OCI-LY1 (cell line): ENCODE measurements around the gene PLAA.

ENCODE experiments used
- H2AFZ ChIP-seq: fragments of 200-600 bp; sonication (generic), shearing (Covaris generic); 2 replicates; pipeline ENCODE4 v1.6.0; 2014; ENCODE audit warnings: antibody characterized with exemption, mild to moderate bottlenecking, low read length
- H3F3A ChIP-seq: fragments of 200-600 bp; sonication (generic), shearing (Covaris generic); 2 replicates; pipeline ENCODE4 v1.6.0; 2014; ENCODE audit warnings: mild to moderate bottlenecking, antibody characterized with exemption, low read length, moderate library complexity; ENCODE audit not compliant: insufficient read depth
- H3K27ac ChIP-seq: fragments of 200-600 bp; sonication (generic); 2 replicates; pipeline ENCODE4 v1.5.1; 2014; ENCODE audit warnings: low read length, mixed run types, mild to moderate bottlenecking, low read depth; ENCODE audit not compliant: poor library complexity, severe bottlenecking
- H3K27me3 ChIP-seq: fragments of 200-600 bp; sonication (generic); 2 replicates; pipeline ENCODE4 v1.6.0; 2014; ENCODE audit warnings: antibody characterized with exemption, mild to moderate bottlenecking, low read length, moderate library complexity; ENCODE audit not compliant: insufficient read depth
- H3K36me3 ChIP-seq: fragments of 200-600 bp; sonication (generic); 2 replicates; pipeline ENCODE4 v1.6.1; 2014; ENCODE audit warnings: mild to moderate bottlenecking, antibody characterized with exemption, low read length, moderate library complexity, mixed read lengths; ENCODE audit not compliant: insufficient read depth
- H3K4me1 ChIP-seq: fragments of 200-600 bp; sonication (generic); 2 replicates; pipeline ENCODE4 v1.5.1; 2014; ENCODE audit warnings: mild to moderate bottlenecking, low read length, moderate library complexity; ENCODE audit not compliant: insufficient read depth, severe bottlenecking
- H3K4me2 ChIP-seq: fragments of 200-600 bp; sonication (generic), shearing (Covaris generic); 2 replicates; pipeline ENCODE4 v1.6.1; 2014; ENCODE audit warnings: low read length
- H3K4me3 ChIP-seq: fragments of 200-600 bp; sonication (generic); 2 replicates; pipeline ENCODE4 v1.5.1; 2014; ENCODE audit warnings: low read length, low read depth, mild to moderate bottlenecking, mixed read lengths; ENCODE audit not compliant: poor library complexity, severe bottlenecking
- H3K79me2 ChIP-seq: fragments of 200-600 bp; shearing (Covaris generic); 2 replicates; pipeline ENCODE4 v1.6.1; 2016; ENCODE audit warnings: mixed run types, low read length, mixed read lengths; ENCODE audit not compliant: insufficient read depth
- H3K9ac ChIP-seq: fragments of 200-600 bp; sonication (generic), shearing (Covaris generic); 2 replicates; pipeline ENCODE4 v1.6.1; 2014; ENCODE audit warnings: mild to moderate bottlenecking, low read length, mixed read lengths
- H3K9me2 ChIP-seq: fragments of 200-600 bp; sonication (generic), shearing (Covaris generic); 2 replicates; pipeline ENCODE4 v1.6.1; 2014; ENCODE audit warnings: low read depth, mild to moderate bottlenecking, low read length, mixed read lengths
- H3K9me3 ChIP-seq: fragments of 200-600 bp; shearing (Covaris generic); 2 replicates; pipeline ENCODE4 v1.6.1; 2014; ENCODE audit warnings: low read length, mixed read lengths
- H4K20me1 ChIP-seq: fragments of 200-600 bp; sonication (generic), shearing (Covaris generic); 2 replicates; pipeline ENCODE4 v1.6.0; 2016; ENCODE audit warnings: mild to moderate bottlenecking, low read length; ENCODE audit not compliant: insufficient read depth
- EZH2 ChIP-seq: fragments of 200-600 bp; sonication (generic), shearing (Covaris generic); IDR thresholded peaks from 2 replicates; pipeline ENCODE4 v1.8.0; 2017; ENCODE audit warnings: borderline replicate concordance, mixed run types, mild to moderate bottlenecking, antibody characterized with exemption, low read length, moderate library complexity, mixed read lengths
- TF ChIP-seq, protein P1 (sequence below): fragments of 200-600 bp; sonication (generic), shearing (Covaris generic); IDR thresholded peaks from 2 replicates; pipeline ENCODE4 v1.5.1; 2017; ENCODE audit warnings: mild to moderate bottlenecking, antibody characterized with exemption, low read length, moderate library complexity, mixed read lengths

PLAA gene

DNA sequence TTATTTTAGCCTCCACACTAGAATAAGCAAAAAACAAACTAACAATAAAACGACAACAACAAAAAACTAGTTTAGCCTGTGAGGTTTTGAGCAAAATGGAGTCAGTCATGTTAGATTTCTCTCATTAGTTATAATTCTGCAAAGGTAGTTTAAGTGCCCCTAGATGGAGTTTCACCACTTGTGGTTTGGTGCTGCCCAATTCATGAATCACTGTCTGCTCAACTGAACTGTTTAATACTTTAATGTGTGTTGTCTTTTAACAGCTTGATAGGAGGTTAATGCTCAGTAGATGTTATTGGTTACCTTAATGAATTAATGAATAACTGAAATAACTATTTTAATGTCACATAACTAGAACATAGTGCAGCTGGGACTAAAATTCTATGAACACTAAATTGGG, 3.5 kb upstream of the PLAA start:
- no peaks in the 10 kb centered on the region for H3K36me3 ChIP-seq
- H4K20me1 ChIP-seq, result no peaks in the 10 kb centered on the region
- no peak overlapping the region for H2AFZ ChIP-seq
- no peak overlapping the region for H3K9ac ChIP-seq
- H3K27ac ChIP-seq, result no peak overlapping the region
- no peak overlapping the region for H3K4me3 ChIP-seq
- H3K27me3 ChIP-seq, result no peaks in the 10 kb centered on the region
- TF ChIP-seq, protein P1, sequence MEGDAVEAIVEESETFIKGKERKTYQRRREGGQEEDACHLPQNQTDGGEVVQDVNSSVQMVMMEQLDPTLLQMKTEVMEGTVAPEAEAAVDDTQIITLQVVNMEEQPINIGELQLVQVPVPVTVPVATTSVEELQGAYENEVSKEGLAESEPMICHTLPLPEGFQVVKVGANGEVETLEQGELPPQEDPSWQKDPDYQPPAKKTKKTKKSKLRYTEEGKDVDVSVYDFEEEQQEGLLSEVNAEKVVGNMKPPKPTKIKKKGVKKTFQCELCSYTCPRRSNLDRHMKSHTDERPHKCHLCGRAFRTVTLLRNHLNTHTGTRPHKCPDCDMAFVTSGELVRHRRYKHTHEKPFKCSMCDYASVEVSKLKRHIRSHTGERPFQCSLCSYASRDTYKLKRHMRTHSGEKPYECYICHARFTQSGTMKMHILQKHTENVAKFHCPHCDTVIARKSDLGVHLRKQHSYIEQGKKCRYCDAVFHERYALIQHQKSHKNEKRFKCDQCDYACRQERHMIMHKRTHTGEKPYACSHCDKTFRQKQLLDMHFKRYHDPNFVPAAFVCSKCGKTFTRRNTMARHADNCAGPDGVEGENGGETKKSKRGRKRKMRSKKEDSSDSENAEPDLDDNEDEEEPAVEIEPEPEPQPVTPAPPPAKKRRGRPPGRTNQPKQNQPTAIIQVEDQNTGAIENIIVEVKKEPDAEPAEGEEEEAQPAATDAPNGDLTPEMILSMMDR, result no peak
- no peak for TF ChIP-seq EZH2
- H3K79me2 ChIP-seq, result peaks cover 14% of the 10 kb centered on the region
- H3K4me2 ChIP-seq, result no peak overlapping the region
- no peaks in the 10 kb centered on the region for H3K9me2 ChIP-seq
- no peaks in the 10 kb centered on the region for H3F3A ChIP-seq
- H3K9me3 ChIP-seq, result no peaks in the 10 kb centered on the region
- peaks cover 29% of the 10 kb centered on the region for H3K4me1 ChIP-seq

DNA sequence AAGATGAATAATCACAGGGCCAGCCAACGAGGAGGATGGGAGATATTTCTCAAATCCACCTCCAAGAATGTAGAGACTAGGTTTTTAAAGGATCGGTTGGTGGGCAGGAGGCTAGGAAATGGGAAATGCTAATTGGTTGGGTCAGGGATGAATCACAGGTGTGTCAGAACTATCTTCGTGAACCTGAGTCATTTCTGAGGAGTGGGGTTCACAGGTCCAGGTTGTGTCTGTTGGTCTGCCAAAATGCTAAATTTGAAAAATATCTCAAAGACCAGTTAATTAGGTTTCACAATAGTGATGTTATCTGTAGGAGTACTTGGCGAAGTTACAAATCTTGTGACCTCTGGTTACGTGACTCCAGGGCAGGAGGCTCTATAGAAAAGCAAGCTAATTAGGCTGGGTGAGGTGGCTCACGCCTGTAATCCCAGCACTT, 2.6 kb upstream of the PLAA start:
- no peak overlapping the region for H3K27ac ChIP-seq
- peaks cover 23% of the 10 kb centered on the region for H3K79me2 ChIP-seq
- no peak overlapping the region for H3K4me3 ChIP-seq
- H3K9ac ChIP-seq, result no peak overlapping the region
- no peaks in the 10 kb centered on the region for H3K27me3 ChIP-seq
- H3K4me2 ChIP-seq, result no peak overlapping the region
- no peaks in the 10 kb centered on the region for H3K9me3 ChIP-seq
- H4K20me1 ChIP-seq, result no peaks in the 10 kb centered on the region
- no peaks in the 10 kb centered on the region for H3F3A ChIP-seq
- peaks cover 29% of the 10 kb centered on the region for H3K4me1 ChIP-seq
- no peak overlapping the region for H2AFZ ChIP-seq
- H3K9me2 ChIP-seq, result no peaks in the 10 kb centered on the region
- TF ChIP-seq, protein P1, result no peak
- TF ChIP-seq EZH2, result no peak
- no peaks in the 10 kb centered on the region for H3K36me3 ChIP-seq

DNA sequence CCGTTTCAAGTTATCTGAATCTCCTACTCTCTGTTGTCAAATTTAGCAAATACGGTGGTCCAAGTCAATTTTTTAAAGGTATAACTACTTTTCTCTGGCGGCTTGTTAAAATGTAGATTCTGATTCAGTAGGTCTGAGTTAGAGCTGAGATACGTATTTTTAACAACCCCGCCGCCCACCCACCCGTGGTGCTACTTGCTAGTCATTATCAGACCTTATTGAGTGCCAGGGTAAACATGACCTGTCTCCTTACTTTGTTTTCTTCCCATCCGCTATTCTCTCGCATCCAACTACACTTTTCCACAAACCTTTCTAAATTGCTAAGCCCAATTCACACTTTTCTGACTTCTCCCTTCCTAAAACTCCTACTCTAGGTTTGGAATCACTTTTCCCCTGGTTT, 694 bp upstream of the PLAA start:
- Histone ChIP-seq H3K27ac (peak overlapping the region; percentile 71), H3K4me3 (peak overlapping the region; percentile 91), H3F3A (no peaks in the 10 kb centered on the region), H3K27me3 (no peaks in the 10 kb centered on the region), H4K20me1 (no peaks in the 10 kb centered on the region), H2AFZ (no peak overlapping the region), H3K79me2 (peaks cover 42% of the 10 kb centered on the region), H3K4me2 (peak overlapping the region; percentile 94), H3K9ac (peak overlapping the region; percentile 94), H3K9me3 (no peaks in the 10 kb centered on the region), H3K9me2 (no peaks in the 10 kb centered on the region), H3K36me3 (peaks cover 18% of the 10 kb centered on the region), H3K4me1 (peaks cover 26% of the 10 kb centered on the region)
- TF ChIP-seq, protein P1, result no peak
- TF ChIP-seq EZH2, result no peak
